Mucosa of stomach (tissue), 1 donor: Measurements from ENCODE around the gene VTI1B.
"Not testable (repeated sequence)": the region's sequence is repeated elsewhere in the genome, so short reads cannot be mapped to it uniquely, and the experiment has no call there.

ENCODE experiments used
- H3K27me3 ChIP-seq: one replicate; pipeline ENCODE4 v1.7.0; 2013; ENCODE audit warnings: mild to moderate bottlenecking, low read length; ENCODE audit not compliant: control insufficient read depth, insufficient read depth
- H3K36me3 ChIP-seq: one replicate; pipeline ENCODE4 v1.7.0; 2013; ENCODE audit warnings: low read length; ENCODE audit not compliant: control insufficient read depth, insufficient read depth
- H3K4me1 ChIP-seq: one replicate; pipeline ENCODE4 v1.7.0; 2013; ENCODE audit warnings: mild to moderate bottlenecking, low read length; ENCODE audit not compliant: control insufficient read depth, insufficient read depth
- H3K4me3 ChIP-seq: one replicate; pipeline ENCODE4 v1.7.0; 2013; ENCODE audit warnings: low read length
- H3K9ac ChIP-seq: one replicate; pipeline ENCODE4 v1.7.0; 2013; ENCODE audit warnings: mild to moderate bottlenecking, low read length, moderate library complexity
- H3K9me3 ChIP-seq: one replicate; pipeline ENCODE4 v1.7.0; 2013; ENCODE audit warnings: mild to moderate bottlenecking, low read length, moderate library complexity; ENCODE audit not compliant: control insufficient read depth
- donor health status: Pancreatic carcinoma.

VTI1B gene

GRCh38 chr14:67622675-67623074 is 51.8 kb downstream of the VTI1B start:
- H3K9me3 ChIP-seq, result no peaks in the 10 kb centered on the region
- H3K36me3 ChIP-seq, result no peaks in the 10 kb centered on the region
- H3K9ac ChIP-seq, result no peak overlapping the region
- H3K4me3 ChIP-seq, result no peak overlapping the region
- no peaks in the 10 kb centered on the region for H3K27me3 ChIP-seq
- peaks cover 9% of the 10 kb centered on the region for H3K4me1 ChIP-seq

GRCh38 chr14:67620217-67620785 is 54.1 kb downstream of the VTI1B start:
- Histone ChIP-seq H3K9me3 (no peaks in the 10 kb centered on the region), H3K9ac (peak overlapping the region; percentile 80), H3K36me3 (no peaks in the 10 kb centered on the region), H3K4me3 (peak overlapping the region; percentile 77), H3K27me3 (no peaks in the 10 kb centered on the region), H3K4me1 (peaks cover 9% of the 10 kb centered on the region)

GRCh38 chr14:67619446-67620216 is 54.8 kb downstream of the VTI1B start, which contains the start of gene ARG2:
Gene ARG2, plus strand, starts transcription at chr14:67619920. Its CDS starts 58 bp downstream, at chr14:67619978.
- no peaks in the 10 kb centered on the region for H3K9me3 ChIP-seq
- H3K36me3 ChIP-seq, result no peaks in the 10 kb centered on the region
- H3K9ac ChIP-seq, result peak within 1 kb of the TSS; percentile 80
- peak within 1 kb of the TSS; percentile 77 for H3K4me3 ChIP-seq
- peaks cover 9% of the 10 kb centered on the region for H3K4me1 ChIP-seq
- H3K27me3 ChIP-seq, result no peaks in the 10 kb centered on the region

DNA sequence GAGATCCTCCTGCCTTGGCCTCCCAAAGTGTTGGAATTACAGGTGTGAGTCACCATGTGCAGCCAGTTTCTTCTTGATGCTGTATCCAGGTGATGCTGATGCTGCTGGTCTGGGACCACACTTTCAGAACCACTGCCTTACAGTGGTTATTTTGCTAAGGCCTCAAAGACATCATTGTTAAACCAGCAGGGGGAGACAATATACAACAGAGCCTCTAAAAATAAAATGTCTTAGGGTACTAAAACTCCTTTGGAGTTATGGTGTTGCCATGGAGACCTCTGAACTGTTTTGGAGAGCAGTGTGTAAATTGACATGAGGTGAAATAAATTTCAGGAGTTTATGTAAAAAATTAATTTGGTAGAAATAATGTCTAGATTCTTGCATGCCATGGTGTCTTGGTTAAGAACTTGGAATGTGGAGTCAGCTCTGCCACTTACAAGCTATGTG is 55.8 kb downstream of the VTI1B start:
- Histone ChIP-seq H3K4me1 (peaks cover 9% of the 10 kb centered on the region), H3K27me3 (no peaks in the 10 kb centered on the region), H3K9ac (no peak overlapping the region), H3K36me3 (no peaks in the 10 kb centered on the region), H3K4me3 (no peak overlapping the region), H3K9me3 (no peaks in the 10 kb centered on the region)

- Histone ChIP-seq H3K4me1 (no peaks in the 10 kb centered on the region), H3K4me3 (no peak overlapping the region), H3K9ac (no peak overlapping the region), H3K27me3 (no peaks in the 10 kb centered on the region), H3K9me3 (no peaks in the 10 kb centered on the region), H3K36me3 (no peaks in the 10 kb centered on the region)
Measured at GRCh38 chr14:67610491-67610890, 63.9 kb downstream of the VTI1B start.

GRCh38 chr14:67609642-67610310 is 64.7 kb downstream of the VTI1B start:
- Histone ChIP-seq H3K9me3 (no peaks in the 10 kb centered on the region), H3K9ac (no peak overlapping the region), H3K36me3 (no peaks in the 10 kb centered on the region), H3K4me3 (no peak overlapping the region), H3K4me1 (no peaks in the 10 kb centered on the region), H3K27me3 (no peaks in the 10 kb centered on the region)

GRCh38 chr14:67607646-67608045 is 66.8 kb downstream of the VTI1B start:
- no peaks in the 10 kb centered on the region for H3K4me1 ChIP-seq
- H3K4me3 ChIP-seq, result no peak overlapping the region
- no peaks in the 10 kb centered on the region for H3K36me3 ChIP-seq
- H3K9ac ChIP-seq, result no peak overlapping the region
- H3K9me3 ChIP-seq, result no peaks in the 10 kb centered on the region
- no peaks in the 10 kb centered on the region for H3K27me3 ChIP-seq

DNA sequence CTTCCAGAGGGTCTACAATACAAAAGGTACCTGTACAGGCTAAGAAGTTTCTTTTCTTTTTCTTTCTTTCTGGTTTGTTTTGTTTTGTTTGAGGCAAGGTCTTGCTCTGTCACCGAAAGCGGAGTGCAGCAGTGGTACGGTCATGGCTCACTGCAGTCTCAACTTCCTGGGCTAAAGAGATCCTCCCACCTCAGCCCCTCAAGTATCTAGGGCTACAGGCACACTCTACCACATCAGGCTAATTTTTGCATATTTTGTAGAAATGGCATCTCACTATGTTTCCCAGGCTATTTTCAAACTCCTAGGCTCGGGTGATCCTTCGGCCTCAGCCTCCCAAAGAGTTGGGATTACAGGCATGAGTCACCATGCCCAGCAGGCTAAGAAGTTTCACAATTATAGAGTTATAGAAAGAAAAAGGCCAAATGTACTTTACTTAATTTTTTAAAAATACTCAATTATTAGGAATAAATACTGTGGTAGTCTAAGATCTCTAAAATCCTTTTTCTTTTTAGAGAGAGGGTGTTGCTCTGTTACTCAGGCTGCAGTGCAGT is 71.4 kb downstream of the VTI1B start:
- no peak overlapping the region for H3K9ac ChIP-seq
- no peaks in the 10 kb centered on the region for H3K27me3 ChIP-seq
- no peaks in the 10 kb centered on the region for H3K36me3 ChIP-seq
- H3K9me3 ChIP-seq, result no peaks in the 10 kb centered on the region
- peaks cover 8% of the 10 kb centered on the region for H3K4me1 ChIP-seq
- H3K4me3 ChIP-seq, result no peak overlapping the region

DNA sequence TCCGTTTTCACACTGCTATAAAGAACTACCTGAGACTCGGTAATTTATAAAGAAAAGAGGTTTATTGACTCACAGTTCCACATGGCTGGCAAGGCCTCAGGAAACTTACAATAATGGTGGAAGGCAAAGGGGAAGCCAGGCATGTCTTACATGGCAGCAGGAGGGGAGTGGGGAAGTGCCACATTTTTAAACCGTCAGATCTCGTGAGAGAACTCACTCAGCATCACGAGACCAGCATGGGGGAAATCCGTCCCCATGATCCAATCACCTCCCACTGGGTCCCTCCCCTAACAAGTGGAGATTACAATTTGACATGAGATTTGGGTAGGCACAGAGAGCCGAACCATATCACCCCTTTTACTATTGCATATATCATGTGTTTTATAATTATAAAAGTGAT is 72.4 kb downstream of the VTI1B start:
- H3K4me1 ChIP-seq, result peaks cover 9% of the 10 kb centered on the region
- no peak overlapping the region for H3K4me3 ChIP-seq
- H3K36me3 ChIP-seq, result no peaks in the 10 kb centered on the region
- H3K9me3 ChIP-seq, result no peaks in the 10 kb centered on the region
- no peaks in the 10 kb centered on the region for H3K27me3 ChIP-seq
- H3K9ac ChIP-seq, result no peak overlapping the region

DNA sequence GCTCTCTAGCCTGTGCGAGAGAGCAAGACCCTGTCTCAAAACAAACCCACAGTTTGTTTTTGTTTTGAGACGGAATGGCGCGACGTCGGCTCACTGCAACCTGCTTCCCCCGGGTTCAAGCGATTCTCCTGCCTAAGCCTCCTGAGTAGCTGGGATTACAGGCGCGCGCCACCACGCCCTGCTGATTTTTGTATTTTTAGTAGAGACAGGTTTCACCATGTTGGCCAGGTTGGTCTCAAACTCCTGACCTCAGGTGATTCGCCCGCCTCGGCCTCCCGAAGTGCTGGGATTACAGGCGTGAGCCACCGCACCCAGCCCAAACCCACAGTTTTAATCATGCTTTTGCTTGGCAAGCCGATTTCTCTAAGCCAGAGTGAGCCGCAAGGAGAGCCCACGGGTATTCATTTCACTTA is 73.9 kb downstream of the VTI1B start:
- H3K9ac ChIP-seq, result peak overlapping the region; percentile 81
- H3K4me3 ChIP-seq, result peak overlapping the region; percentile 75
- H3K27me3 ChIP-seq, H3K36me3 ChIP-seq, H3K4me1 ChIP-seq, H3K9me3 ChIP-seq: not testable (repeated sequence)

GRCh38 chr14:67599698-67600561 is 74.5 kb downstream of the VTI1B start, which contains the start of gene PIGH:
Gene PIGH, minus strand, starts transcription at chr14:67600268. Its CDS starts 65 bp downstream, at chr14:67600203.
- Histone ChIP-seq H3K4me3 (peak within 1 kb of the TSS; percentile 75), H3K27me3 (no peaks in the 10 kb centered on the region), H3K4me1 (peaks cover 9% of the 10 kb centered on the region), H3K9me3 (no peaks in the 10 kb centered on the region), H3K36me3 (no peaks in the 10 kb centered on the region), H3K9ac (peak within 1 kb of the TSS; percentile 81)
